Gastroesophageal sphincter (tissue), 4 donors: ENCODE data around the gene CORO2B. TPM values are rescaled to one million over a fixed set of nuclear protein-coding genes. Genes with fewer than 3 reads are reported as not detected.

Experiments used
- ATAC-seq: fragments of 150-250 bp; one replicate; pipeline ENCODE4 v1.9.1; 2016; ENCODE audit warnings: mild to moderate bottlenecking, moderate library complexity
- H3K27ac ChIP-seq, 4 donors: fragments of 200-600 bp; sonication (generic) in 3 of 4; 1 replicate in 3 of 4; 2 replicates in 1 of 4; pipeline ENCODE4 v1.5.1; 2016 to 2019
- H3K27me3 ChIP-seq: fragments of 200-600 bp; sonication (generic); one replicate; pipeline ENCODE4 v1.5.1; 2019
- H3K36me3 ChIP-seq, 2 donors: fragments of 200-600 bp; sonication (generic); one replicate each; pipeline ENCODE4 v1.5.1; 2019; ENCODE audit warnings: control low read depth in 1 of 2
- H3K4me1 ChIP-seq, 3 donors: fragments of 200-600 bp; sonication (generic); 1 replicate in 2 of 3; 2 replicates in 1 of 3; pipeline ENCODE4 v1.5.1; 2016 to 2019; ENCODE audit warnings: control low read depth in 2 of 3
- H3K4me3 ChIP-seq, 2 donors: fragments of 200-600 bp; sonication (generic); one replicate each; pipeline ENCODE4 v1.5.1; 2019; ENCODE audit warnings: mild to moderate bottlenecking in 1 of 2, moderate library complexity in 1 of 2
- H3K9me3 ChIP-seq, 3 donors: fragments of 200-600 bp; sonication (generic); one replicate each; pipeline ENCODE4 v1.5.1; 2017 to 2019; ENCODE audit warnings: control low read depth in 2 of 3
- EP300 ChIP-seq: sonication (generic); formaldehyde crosslinking; IDR thresholded peaks from one replicate; pipeline ENCODE4 v1.6.1; 2017; ENCODE audit warnings: antibody characterized with exemption, mild to moderate bottlenecking
- POLR2A ChIP-seq, 2 donors: fragments of 450-650 bp; IDR thresholded peaks; one replicate each; pipeline ENCODE4 v1.6.1; 2017; ENCODE audit warnings: antibody characterized with exemption in 2 of 2, mild to moderate bottlenecking in 2 of 2, moderate library complexity in 1 of 2
- POLR2AphosphoS5 ChIP-seq: sonication (generic); formaldehyde crosslinking; IDR thresholded peaks from one replicate; pipeline ENCODE4 v1.6.1; 2017; ENCODE audit warnings: antibody characterized with exemption
- WGBS, 2 donors: methylation state at CpG; one replicate each; pipeline ENCODE4 v1.1.5; 2018; ENCODE audit warnings: low coverage in 1 of 2; 5-methylcytosine and 5-hydroxymethylcytosine counted together
- total RNA-seq, 4 donors: library from RNA; depleted of rRNA; stranded (reverse); fragments of >200 nt; gene quantifications; one replicate each; pipeline ENCODE4 v1.1.0, GENCODE V29; 2016
- TF ChIP-seq, protein P1 (sequence below), 4 experiments: fragments of 200-600 bp in 2 of 4; fragments of 450-650 bp in 2 of 4; sonication (generic) in 1 of 4; IDR thresholded peaks; one replicate each; pipeline ENCODE4 v1.5.1; 2017 to 2019; ENCODE audit warnings: antibody characterized with exemption in 4 of 4, mild to moderate bottlenecking in 2 of 4, moderate library complexity in 2 of 4

CORO2B gene
- total RNA-seq, 4 donors from 2014 or later = 3.2 to 9.1 (median 6.6) TPM

DNA sequence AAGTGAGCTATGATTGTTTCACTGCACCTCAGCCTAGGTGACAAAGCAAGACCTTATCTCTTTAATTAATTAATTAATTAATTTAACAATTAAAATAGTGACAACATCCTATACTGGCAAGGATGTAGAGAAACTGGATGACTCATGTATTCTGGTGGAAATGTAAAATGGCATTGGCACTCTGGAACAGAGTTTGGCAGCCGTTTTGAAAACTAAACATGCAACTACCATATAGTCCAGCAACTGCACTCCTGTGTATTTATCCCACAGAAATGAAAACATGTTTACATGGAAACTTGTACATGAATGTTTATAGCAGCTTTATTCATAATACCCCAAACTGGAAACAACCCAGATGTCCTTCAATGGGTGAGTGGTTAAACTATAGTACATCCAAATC lies 185.3 kb downstream of the CORO2B start:
- no peak overlapping the region for H3K4me3 ChIP-seq
- H3K27ac ChIP-seq = no peak overlapping the region
- no peaks in the 10 kb centered on the region for H3K36me3 ChIP-seq
- no peaks in the 10 kb centered on the region for H3K4me1 ChIP-seq
- peaks cover under 1% of the 10 kb centered on the region for H3K27me3 ChIP-seq
- TF ChIP-seq EP300 = no peak
- TF ChIP-seq POLR2AphosphoS5 = no peak
- TF ChIP-seq, protein P1, sequence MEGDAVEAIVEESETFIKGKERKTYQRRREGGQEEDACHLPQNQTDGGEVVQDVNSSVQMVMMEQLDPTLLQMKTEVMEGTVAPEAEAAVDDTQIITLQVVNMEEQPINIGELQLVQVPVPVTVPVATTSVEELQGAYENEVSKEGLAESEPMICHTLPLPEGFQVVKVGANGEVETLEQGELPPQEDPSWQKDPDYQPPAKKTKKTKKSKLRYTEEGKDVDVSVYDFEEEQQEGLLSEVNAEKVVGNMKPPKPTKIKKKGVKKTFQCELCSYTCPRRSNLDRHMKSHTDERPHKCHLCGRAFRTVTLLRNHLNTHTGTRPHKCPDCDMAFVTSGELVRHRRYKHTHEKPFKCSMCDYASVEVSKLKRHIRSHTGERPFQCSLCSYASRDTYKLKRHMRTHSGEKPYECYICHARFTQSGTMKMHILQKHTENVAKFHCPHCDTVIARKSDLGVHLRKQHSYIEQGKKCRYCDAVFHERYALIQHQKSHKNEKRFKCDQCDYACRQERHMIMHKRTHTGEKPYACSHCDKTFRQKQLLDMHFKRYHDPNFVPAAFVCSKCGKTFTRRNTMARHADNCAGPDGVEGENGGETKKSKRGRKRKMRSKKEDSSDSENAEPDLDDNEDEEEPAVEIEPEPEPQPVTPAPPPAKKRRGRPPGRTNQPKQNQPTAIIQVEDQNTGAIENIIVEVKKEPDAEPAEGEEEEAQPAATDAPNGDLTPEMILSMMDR (IDR thresholded peaks at IDR 0.05) = no peak
- no peak for TF ChIP-seq POLR2A (IDR thresholded peaks at IDR 0.05)
- no peaks in the 10 kb centered on the region for H3K9me3 ChIP-seq
- 38 to 64% methylated on average over 1 of the region's 1 CpG for WGBS, 2 donors
- ATAC-seq = no peak

DNA sequence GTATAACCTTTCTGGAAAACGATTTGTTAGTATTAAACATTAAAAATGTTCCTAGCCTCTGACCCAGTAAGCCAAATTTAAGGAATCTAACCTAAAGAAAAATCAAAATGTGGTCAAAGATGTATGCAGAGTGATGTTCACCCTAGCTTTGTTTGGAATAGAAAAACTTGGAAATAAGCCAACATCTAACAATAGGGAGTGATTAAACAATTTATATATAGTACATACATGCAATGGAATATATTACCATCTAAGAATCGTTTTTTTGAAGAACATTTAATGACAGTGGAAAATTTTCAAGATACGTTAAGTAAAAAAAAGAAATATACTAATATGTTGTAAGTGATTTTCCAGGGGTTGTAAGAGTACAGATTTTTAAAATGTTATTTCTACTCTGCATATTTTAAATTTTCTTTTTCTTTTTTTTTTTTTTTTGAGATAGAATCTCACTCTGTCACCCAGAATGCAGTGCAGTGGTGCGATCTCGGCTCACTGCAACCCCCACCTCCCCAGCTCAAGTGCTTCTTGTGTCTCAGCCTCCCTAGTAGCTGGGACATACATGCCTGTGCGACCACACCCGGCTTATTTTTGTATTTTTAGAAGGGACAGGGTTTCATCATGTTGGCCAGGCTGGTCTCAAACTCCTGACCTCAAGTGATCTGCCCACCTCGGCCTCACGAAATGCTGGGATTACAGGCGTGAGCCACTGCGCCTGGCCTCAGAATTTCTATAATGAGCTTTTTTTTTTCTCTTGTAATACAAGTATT lies 187.0 kb downstream of the CORO2B start:
- no peaks in the 10 kb centered on the region for H3K9me3 ChIP-seq
- H3K27ac ChIP-seq = no peak overlapping the region
- no peaks in the 10 kb centered on the region for H3K4me1 ChIP-seq
- 68 to 69% methylated on average over 10 to 11 of the region's 11 CpGs for WGBS, 2 donors
- no peak for TF ChIP-seq EP300
- no peak for TF ChIP-seq POLR2AphosphoS5
- TF ChIP-seq POLR2A (IDR thresholded peaks at IDR 0.05) = no peak
- H3K36me3 ChIP-seq = no peaks in the 10 kb centered on the region
- no peak for ATAC-seq
- no peak overlapping the region for H3K4me3 ChIP-seq
- no peaks in the 10 kb centered on the region for H3K27me3 ChIP-seq

DNA sequence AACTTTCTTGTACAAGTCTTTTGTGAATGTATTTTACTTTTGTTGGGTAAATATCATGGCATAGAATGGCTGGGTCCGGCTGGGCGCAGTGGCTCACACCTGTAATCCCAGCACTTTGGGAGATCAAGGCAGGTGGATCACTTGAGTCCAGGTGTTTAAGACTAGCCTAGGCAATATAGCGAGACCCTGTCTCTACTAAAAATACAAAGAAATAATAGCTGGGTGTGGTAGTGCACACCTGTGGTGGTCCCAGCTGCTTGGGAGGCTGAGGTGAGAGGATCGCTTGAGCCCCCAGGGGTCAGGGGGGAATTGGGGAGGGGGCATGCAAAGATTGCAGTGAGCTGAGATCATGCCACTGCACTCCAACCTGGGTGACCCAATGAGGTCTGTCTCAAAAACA lies 189.0 kb downstream of the CORO2B start:
- no peak overlapping the region for H3K27ac ChIP-seq
- 58 to 67% methylated on average over 2 to 3 of the region's 4 CpGs for WGBS, 2 donors
- no peaks in the 10 kb centered on the region for H3K9me3 ChIP-seq
- no peaks in the 10 kb centered on the region for H3K4me1 ChIP-seq
- no peak overlapping the region for H3K4me3 ChIP-seq
- ATAC-seq = no peak
- no peaks in the 10 kb centered on the region for H3K27me3 ChIP-seq
- H3K36me3 ChIP-seq = no peaks in the 10 kb centered on the region
- TF ChIP-seq, protein P1 (IDR thresholded peaks at IDR 0.05) = no peak
- no peak for TF ChIP-seq POLR2A (IDR thresholded peaks at IDR 0.05)
- TF ChIP-seq POLR2AphosphoS5 = no peak
- TF ChIP-seq EP300 = no peak

DNA sequence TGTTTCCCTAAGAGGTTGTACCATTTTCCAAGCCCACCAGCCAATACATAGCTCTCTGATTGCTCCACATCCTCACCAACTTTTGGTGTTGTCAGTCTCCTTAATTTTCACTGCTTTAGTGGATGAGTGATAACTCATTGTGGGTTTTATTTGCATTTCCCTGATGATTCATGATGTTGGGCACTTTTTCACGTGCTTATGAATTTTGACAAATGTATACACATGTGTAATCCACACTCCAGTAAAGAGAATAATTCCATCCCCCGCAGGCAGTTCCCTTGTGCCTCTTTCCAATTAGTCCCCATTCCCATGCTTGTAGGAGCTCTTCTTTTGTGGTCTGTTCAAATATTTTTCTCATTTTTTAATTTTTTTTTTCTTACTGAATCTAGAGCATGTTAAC lies 189.5 kb downstream of the CORO2B start:
- no peak overlapping the region for H3K27ac ChIP-seq
- no peaks in the 10 kb centered on the region for H3K36me3 ChIP-seq
- no peaks in the 10 kb centered on the region for H3K4me1 ChIP-seq
- no peaks in the 10 kb centered on the region for H3K27me3 ChIP-seq
- no peak for ATAC-seq
- H3K4me3 ChIP-seq = no peak overlapping the region
- 26 to 33% methylated on average over 1 of the region's 2 CpGs for WGBS, 2 donors
- H3K9me3 ChIP-seq = no peaks in the 10 kb centered on the region
- no peak for TF ChIP-seq POLR2A (IDR thresholded peaks at IDR 0.05)
- no peak for TF ChIP-seq EP300
- TF ChIP-seq, protein P1 (IDR thresholded peaks at IDR 0.05) = no peak
- no peak for TF ChIP-seq POLR2AphosphoS5

DNA sequence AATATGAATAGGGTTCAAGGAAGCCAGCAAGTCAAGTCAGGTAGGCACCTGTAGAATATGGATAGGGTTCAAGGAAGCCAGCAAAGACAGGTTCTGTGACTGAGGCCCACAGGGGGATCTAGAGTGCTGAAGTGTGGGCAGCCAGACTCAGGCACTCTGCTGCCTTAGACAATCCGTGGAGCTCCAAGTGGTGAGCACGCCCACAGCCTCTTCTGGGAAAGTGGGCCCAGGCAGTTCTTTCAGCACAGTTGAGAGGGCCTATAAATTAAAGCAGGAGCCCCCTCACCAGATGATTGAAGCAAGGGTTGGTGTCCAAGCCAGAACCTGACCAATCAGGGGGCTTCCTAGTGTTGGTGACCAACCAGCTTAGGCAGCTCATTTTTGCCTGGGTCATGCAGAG lies 190.9 kb downstream of the CORO2B start:
- ATAC-seq = no peak
- Histone ChIP-seq H3K4me3 (no peak overlapping the region), H3K9me3 (no peaks in the 10 kb centered on the region), H3K27ac (no peak overlapping the region), H3K4me1 (no peaks in the 10 kb centered on the region), H3K36me3 (no peaks in the 10 kb centered on the region), H3K27me3 (no peaks in the 10 kb centered on the region)
- 90% methylated on average over 2 of the region's 2 CpGs; no CpG with 5 or more reads in 1 of the 2 donors for WGBS, 2 donors
- TF ChIP-seq EP300 = no peak
- TF ChIP-seq POLR2AphosphoS5 = no peak
- no peak for TF ChIP-seq POLR2A (IDR thresholded peaks at IDR 0.05)
- TF ChIP-seq, protein P1 (IDR thresholded peaks at IDR 0.05) = no peak
